H1 (cell line): ENCODE results near the gene LBP. TPM values are rescaled to one million over a fixed set of nuclear protein-coding genes. Genes with fewer than 3 reads are reported as not detected.

Source experiments
- KDM1A ChIP-seq: fragments of 200-600, 300-600 bp; sonication (generic); IDR thresholded peaks from 2 replicates; pipeline ENCODE4 v1.7.1; 2016; ENCODE audit warnings: mild to moderate bottlenecking, low read length, borderline replicate concordance
- RAD21 ChIP-seq, 2 experiments: IDR thresholded peaks in 1 of 2; conservative IDR thresholded peaks in 1 of 2; 2 replicates each; pipeline ENCODE4 v1.6.1; 2011; ENCODE audit warnings: low read depth in 2 of 2, low read length in 2 of 2, improper control_type of control experiment in 1 of 2, inconsistent platforms in 1 of 2, mild to moderate bottlenecking in 1 of 2, moderate library complexity in 1 of 2
- SP4 ChIP-seq: IDR thresholded peaks from 2 replicates; pipeline ENCODE4 v1.6.1; 2012; ENCODE audit warnings: low read length, inconsistent platforms
- SUZ12 ChIP-seq: fragments of 200-600 bp; sonication (generic); IDR thresholded peaks from 2 replicates; pipeline ENCODE4 v1.6.1; 2012; ENCODE audit warnings: mild to moderate bottlenecking, inconsistent platforms, low read length, moderate library complexity, mixed read lengths
- polyA plus RNA-seq, 7 experiments: library from polyadenylated mRNA; depleted of rRNA in 3 of 7; stranded (reverse) in 5 of 7; unstranded in 2 of 7; fragments of >200 nt in 5 of 7; fragments of 200-250 nt in 2 of 7; gene quantifications; 1 replicate in 5 of 7; 2 replicates in 1 of 7; 4 replicates in 1 of 7; pipeline versions ENCODE4 v1.2.1 to v1.2.3, GENCODE V29; 2011 to 2013; ENCODE audit warnings: missing spikeins in 2 of 7, mixed read lengths in 2 of 7
- total RNA-seq: library from RNA; stranded (reverse); fragmentation: NEBNext Ultra II Directional; extraction: Animal tissue kit (Norgen Biotek cat#: 25700); gene quantifications from 2 replicates; pipeline ENCODE4 v1.2.1, GENCODE V29; 2021
- TF ChIP-seq, protein P1 (sequence below): IDR thresholded peaks from 2 replicates; pipeline ENCODE4 v1.6.1; 2011; ENCODE audit warnings: low read depth, mild to moderate bottlenecking, low read length; ENCODE audit not compliant: insufficient read depth

Gene LBP
- total and polyA plus RNA-seq, 2 of the 8 experiments (the other 6 are each of a cell fraction or from before 2014, with no cell fraction given), result 0.60 to 0.63 TPM

DNA sequence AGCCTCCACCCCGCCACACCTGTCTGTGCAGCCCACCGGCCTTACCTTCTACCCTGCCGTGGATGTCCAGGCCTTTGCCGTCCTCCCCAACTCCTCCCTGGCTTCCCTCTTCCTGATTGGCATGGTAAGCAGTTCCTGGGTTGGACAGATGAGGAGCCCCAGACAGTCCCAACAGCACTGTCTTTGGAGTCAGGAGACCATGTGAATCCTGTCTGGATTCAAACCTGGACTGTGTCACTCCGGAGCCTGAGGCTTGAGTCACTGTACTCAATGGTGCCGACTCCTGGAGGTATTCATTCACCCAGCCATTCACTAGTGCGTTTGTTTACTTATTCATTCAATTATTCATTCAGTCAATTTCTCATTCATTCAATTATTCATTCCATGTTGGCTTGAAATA is 20.0 kb upstream of the LBP start (continued):
- TF ChIP-seq SP4 (no peak), SUZ12 (no peak), RAD21 (IDR thresholded peaks at IDR 0.05 in 1 of 2, conservative IDR thresholded peaks at IDR 0.05 in 1 of 2; ENCODE audit: low read depth in 2 of 2, low read length in 2 of 2) (no peak), KDM1A (no peak)
- TF ChIP-seq, protein P1, sequence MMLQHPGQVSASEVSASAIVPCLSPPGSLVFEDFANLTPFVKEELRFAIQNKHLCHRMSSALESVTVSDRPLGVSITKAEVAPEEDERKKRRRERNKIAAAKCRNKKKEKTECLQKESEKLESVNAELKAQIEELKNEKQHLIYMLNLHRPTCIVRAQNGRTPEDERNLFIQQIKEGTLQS, result no peak
